GM19025 (cell line): ENCODE data around the gene TNS4.

ENCODE experiments used
- ATAC-seq: cut with Tn5 transposase; IDR thresholded peaks from one replicate; pipeline ENCODE4 v1.9.1; 2021; ENCODE audit warnings: mild to moderate bottlenecking, low read depth, moderate library complexity; ENCODE audit not compliant: unreplicated experiment

The TNS4 gene

GRCh38 chr17:40517286-40517662, 15.9 kb upstream of the TNS4 start:
- no peak for ATAC-seq

GRCh38 chr17:40516581-40517285, 15.3 kb upstream of the TNS4 start:
- ATAC-seq, result no peak

GRCh38 chr17:40515491-40516041, 14.1 kb upstream of the TNS4 start:
- ATAC-seq, result no peak

- no peak for ATAC-seq
These were observed 13.6 kb upstream of the TNS4 start for GRCh38 chr17:40515011-40515410.

- no peak for ATAC-seq
These were observed 12.8 kb upstream of the TNS4 start for GRCh38 chr17:40514013-40514875.

GRCh38 chr17:40511667-40512220, 10.3 kb upstream of the TNS4 start:
- no peak for ATAC-seq

- no peak for ATAC-seq
These were observed 9.7 kb upstream of the TNS4 start for GRCh38 chr17:40511136-40511535.

GRCh38 chr17:40510328-40510648, 8.9 kb upstream of the TNS4 start:
- ATAC-seq, result no peak

GRCh38 chr17:40509626-40510327, 8.4 kb upstream of the TNS4 start:
- no peak for ATAC-seq

GRCh38 chr17:40506786-40507185, 5.4 kb upstream of the TNS4 start:
- ATAC-seq, result no peak

GRCh38 chr17:40503154-40503553, 1.7 kb upstream of the TNS4 start:
- ATAC-seq, result no peak

GRCh38 chr17:40502716-40503115, 1.3 kb upstream of the TNS4 start:
- ATAC-seq, result no peak

GRCh38 chr17:40500709-40501108, 714 bp downstream of the TNS4 start:
- no peak for ATAC-seq

- no peak for ATAC-seq
These were observed 1.2 kb downstream of the TNS4 start for GRCh38 chr17:40500190-40500589.

GRCh38 chr17:40499551-40500189, 1.8 kb downstream of the TNS4 start:
- no peak for ATAC-seq

GRCh38 chr17:40498281-40499084, 2.9 kb downstream of the TNS4 start:
- ATAC-seq, result no peak

GRCh38 chr17:40497695-40498094, 3.7 kb downstream of the TNS4 start:
- ATAC-seq, result no peak

GRCh38 chr17:40496634-40497420, 4.6 kb downstream of the TNS4 start:
- no peak for ATAC-seq

GRCh38 chr17:40496170-40496569, 5.3 kb downstream of the TNS4 start:
- ATAC-seq, result no peak
